ENCODE results near the gene ICAM4.
"Not testable (repeated sequence)": the region's sequence is repeated elsewhere in the genome, so short reads cannot be mapped to it uniquely, and the experiment has no call there.

Gene ICAM4, protein sequence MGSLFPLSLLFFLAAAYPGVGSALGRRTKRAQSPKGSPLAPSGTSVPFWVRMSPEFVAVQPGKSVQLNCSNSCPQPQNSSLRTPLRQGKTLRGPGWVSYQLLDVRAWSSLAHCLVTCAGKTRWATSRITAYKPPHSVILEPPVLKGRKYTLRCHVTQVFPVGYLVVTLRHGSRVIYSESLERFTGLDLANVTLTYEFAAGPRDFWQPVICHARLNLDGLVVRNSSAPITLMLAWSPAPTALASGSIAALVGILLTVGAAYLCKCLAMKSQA

GRCh38 chr19:10286803-10287737 is at the start of gene ICAM4:
ICAM4 (plus strand) TSS chr19:10286955; CDS start chr19:10287013, 58 bp downstream.
- in situ Hi-C loops (cut with MboI; ENCODE audit: low pct_unique_long_range_greater_than_20kb, low sequenced_read_pairs): no loop called here
- peak; percentile 92 for DNase-seq

DNA sequence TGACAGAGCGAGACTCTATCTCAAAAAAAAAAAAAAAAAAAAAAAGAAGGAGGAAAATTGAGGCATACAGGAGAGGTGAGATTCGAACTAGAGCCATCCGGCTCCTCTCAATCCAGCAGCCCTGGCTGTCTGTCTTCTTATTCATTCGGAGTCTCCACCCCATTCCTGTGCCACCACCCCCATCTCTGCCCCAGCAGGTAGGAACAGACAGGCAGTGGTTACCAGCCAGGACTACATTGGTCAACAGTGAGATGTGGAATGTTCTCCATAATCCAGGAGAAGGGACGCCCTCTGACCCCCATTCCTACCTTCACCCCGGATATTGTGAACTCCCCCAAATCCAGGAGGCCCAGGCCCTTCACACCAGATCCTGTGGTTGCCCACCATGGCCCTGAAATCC is 49.1 kb upstream of the ICAM4 start:
- in situ Hi-C loops (cut with MboI; ENCODE audit: low pct_unique_long_range_greater_than_20kb, low sequenced_read_pairs): no loop called here
- no peak for DNase-seq

GRCh38 chr19:10238172-10238783 is 48.5 kb upstream of the ICAM4 start:
- in situ Hi-C loops (cut with MboI; ENCODE audit: low pct_unique_long_range_greater_than_20kb, low sequenced_read_pairs): no loop called here
- peak; percentile 35 for DNase-seq

DNA sequence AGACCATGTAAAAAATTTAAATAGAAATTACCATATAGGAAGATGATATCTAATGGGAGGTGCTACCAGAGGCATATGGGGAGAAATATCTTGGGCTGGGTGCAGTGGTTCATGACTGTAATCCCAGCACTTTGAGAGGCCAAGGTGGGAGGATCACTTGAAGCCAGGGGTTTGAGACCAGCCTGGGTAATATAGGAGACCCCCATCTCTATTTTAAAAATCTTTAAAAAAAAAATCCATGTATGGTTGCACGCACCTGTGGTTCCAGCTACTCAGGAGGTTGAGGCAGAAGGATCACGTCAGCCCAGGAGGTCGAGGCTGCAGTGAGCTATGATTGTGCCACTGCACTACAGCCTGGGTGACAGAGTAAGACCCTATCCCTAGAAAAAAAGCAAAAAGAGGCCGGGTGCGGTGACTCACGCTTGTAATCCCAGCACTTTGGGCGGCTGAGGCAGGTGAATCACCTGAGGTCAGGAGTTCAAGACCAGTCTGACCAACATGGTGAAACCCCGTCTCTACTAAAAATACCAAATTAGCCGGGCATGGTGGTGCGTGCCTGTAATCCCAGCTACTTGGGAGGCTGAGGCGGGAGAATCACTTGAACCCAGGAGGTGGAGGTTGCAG is 44.8 kb upstream of the ICAM4 start:
- in situ Hi-C loops (cut with MboI; ENCODE audit: low pct_unique_long_range_greater_than_20kb, low sequenced_read_pairs); DNase-seq: not testable (repeated sequence)

DNA sequence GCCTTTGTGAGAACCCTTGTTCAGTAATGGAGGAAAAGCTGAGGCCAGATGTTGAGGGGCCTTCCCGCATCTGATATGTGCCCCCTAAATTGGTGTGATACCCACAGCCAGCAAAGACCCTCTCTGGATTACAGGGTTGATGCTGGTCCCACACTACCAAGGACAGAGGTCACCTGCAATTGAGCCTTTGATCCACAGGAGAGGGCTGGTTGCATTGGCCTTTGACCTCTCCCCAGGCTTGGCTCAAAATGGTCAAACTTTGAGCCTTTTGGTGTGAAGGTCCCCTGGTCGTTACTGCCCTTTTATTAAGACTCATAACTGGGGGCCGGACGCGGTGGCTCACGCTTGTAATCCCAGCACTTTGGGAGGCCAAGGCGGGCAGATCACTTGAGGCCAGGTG is 43.1 kb upstream of the ICAM4 start:
- no peak for DNase-seq
- in situ Hi-C loops (cut with MboI; ENCODE audit: low pct_unique_long_range_greater_than_20kb, low sequenced_read_pairs): no loop called here

- in situ Hi-C loops (cut with MboI; ENCODE audit: low pct_unique_long_range_greater_than_20kb, low sequenced_read_pairs): no loop called here
- DNase-seq: peak; percentile 27
Measured at GRCh38 chr19:10245189-10245939, 41.4 kb upstream of the ICAM4 start.

DNA sequence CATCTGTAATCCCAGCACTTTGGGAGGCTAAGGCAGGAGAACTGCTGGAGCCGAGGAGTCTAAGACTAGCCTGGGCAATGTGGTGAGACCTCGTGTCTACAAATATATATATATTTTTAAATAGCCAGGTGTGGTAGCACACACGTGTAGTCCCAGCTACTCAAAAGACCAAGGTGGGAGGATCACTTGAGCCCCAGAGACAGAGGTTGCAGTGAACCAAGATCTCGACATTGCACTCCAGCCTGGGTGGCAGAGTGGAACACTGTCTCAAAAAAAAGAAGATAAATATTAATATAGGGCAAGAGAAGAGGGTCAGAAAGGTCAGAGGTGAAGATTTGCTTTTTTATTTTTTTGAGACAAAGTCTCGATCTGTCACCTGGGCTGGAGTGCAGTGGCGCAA is 40.2 kb upstream of the ICAM4 start:
- in situ Hi-C loops (cut with MboI; ENCODE audit: low pct_unique_long_range_greater_than_20kb, low sequenced_read_pairs): no loop called here
- DNase-seq: no peak

DNA sequence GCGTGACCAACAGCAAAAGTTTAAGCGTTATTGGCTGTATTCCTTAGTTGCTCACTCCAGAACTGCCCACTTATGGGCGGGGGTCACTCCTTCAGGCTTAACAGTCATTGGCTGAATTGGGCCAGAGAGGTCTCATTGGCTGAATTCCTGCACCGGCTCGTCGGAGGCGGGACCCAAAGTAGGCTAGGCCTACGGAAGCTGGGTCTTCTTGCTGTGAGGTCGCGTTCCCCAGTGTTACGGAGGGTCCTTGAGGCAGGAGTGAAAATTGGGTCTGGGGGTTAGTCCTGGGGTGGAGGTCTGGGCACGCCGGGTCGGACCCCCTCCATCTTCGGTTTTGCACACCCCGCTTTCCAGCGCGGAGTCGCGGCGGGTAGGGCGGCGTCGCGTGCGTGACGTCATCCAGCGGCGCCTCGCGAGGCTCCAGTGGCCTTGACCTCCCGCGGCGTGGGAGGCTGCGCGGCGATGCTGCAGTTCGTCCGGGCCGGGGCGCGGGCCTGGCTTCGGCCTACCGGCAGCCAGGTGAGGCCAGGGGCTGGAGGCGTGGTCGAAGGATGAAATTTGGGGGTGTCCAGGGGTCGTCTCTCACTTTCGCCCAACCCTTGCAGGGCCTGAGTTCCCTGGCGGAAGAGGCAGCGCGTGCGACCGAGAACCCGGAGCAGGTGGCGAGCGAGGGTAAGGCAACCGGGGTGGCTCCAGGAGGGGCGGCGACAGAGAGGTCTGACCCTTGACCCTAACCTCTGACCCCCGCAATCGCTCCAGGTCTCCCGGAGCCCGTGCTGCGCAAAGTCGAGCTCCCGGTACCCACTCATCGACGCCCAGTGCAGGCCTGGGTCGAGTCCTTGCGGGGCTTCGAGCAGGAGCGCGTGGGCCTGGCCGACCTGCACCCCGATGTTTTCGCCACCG is 34.7 kb upstream of the ICAM4 start, which contains the start of gene MRPL4:
Gene MRPL4 (plus strand): TSS at position 423 of the 903 bp plus-strand sequence. CDS start 40 bp downstream, at position 463.
- in situ Hi-C loops (cut with MboI; ENCODE audit: low pct_unique_long_range_greater_than_20kb, low sequenced_read_pairs): no loop called here
- DNase-seq: peak; percentile 97

GRCh38 chr19:10252707-10253106 is 34.0 kb upstream of the ICAM4 start:
- no peak for DNase-seq
- in situ Hi-C loops (cut with MboI; ENCODE audit: low pct_unique_long_range_greater_than_20kb, low sequenced_read_pairs): no loop called here

GRCh38 chr19:10254244-10254643 is 32.5 kb upstream of the ICAM4 start:
- no peak for DNase-seq
- in situ Hi-C loops (cut with MboI; ENCODE audit: low pct_unique_long_range_greater_than_20kb, low sequenced_read_pairs): no loop called here

- no peak for DNase-seq
- in situ Hi-C loops (cut with MboI; ENCODE audit: low pct_unique_long_range_greater_than_20kb, low sequenced_read_pairs): no loop called here
Measured at GRCh38 chr19:10255358-10255757, 31.4 kb upstream of the ICAM4 start.

DNA sequence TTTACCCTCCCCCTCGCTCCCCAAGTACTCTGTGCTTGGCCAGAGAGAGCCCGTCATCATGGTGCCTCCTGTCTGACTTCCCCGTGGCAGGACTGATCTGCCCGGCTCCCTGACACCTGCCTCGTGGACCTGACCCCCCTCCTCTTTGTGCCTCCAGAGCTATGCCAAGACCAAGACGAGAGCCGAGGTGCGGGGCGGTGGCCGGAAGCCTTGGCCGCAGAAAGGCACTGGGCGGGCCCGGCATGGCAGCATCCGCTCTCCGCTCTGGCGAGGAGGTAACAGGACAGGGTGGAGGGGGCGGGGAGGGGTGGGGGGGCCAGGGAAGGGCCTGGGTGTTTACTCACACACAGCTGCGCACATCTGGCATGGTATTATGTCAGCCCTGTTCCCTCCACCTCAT is 30.2 kb upstream of the ICAM4 start:
- DNase-seq: no peak
- in situ Hi-C loops (cut with MboI; ENCODE audit: low pct_unique_long_range_greater_than_20kb, low sequenced_read_pairs): no loop called here

DNA sequence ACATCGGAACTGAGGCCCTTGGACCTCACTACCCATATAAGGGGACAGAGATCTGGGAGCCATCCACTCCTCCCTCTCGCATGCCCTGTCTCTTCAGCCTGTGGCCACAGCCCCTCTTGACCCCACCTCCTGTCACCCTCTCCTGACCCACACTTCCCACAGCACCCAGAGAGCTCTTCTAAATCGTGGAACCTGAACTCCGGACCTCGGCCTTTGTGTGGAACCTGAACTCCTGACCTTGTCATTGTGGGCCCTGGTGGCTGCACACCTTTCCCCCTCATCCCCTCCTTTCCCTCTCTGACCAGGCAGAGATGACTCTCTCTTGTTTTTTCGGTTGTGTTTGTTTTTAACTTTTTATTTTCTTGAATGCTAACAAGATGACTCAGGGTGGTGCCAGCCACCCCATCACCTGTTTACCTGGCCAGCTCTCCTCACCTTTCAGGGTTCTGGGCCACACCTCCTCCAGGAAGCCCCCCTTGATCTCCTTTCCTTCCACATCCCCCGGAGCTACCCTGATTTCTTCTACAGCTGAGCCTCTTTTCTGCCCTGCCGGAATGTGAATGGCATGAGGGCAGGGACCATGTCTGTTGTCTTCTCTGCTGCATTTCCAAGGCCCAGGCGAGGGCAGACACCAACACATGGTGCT is 29.7 kb upstream of the ICAM4 start:
- no peak for DNase-seq
- in situ Hi-C loops (cut with MboI; ENCODE audit: low pct_unique_long_range_greater_than_20kb, low sequenced_read_pairs): no loop called here

- in situ Hi-C loops (cut with MboI; ENCODE audit: low pct_unique_long_range_greater_than_20kb, low sequenced_read_pairs): no loop called here
- DNase-seq: no peak
Measured at GRCh38 chr19:10258080-10258710, 28.6 kb upstream of the ICAM4 start.

DNA sequence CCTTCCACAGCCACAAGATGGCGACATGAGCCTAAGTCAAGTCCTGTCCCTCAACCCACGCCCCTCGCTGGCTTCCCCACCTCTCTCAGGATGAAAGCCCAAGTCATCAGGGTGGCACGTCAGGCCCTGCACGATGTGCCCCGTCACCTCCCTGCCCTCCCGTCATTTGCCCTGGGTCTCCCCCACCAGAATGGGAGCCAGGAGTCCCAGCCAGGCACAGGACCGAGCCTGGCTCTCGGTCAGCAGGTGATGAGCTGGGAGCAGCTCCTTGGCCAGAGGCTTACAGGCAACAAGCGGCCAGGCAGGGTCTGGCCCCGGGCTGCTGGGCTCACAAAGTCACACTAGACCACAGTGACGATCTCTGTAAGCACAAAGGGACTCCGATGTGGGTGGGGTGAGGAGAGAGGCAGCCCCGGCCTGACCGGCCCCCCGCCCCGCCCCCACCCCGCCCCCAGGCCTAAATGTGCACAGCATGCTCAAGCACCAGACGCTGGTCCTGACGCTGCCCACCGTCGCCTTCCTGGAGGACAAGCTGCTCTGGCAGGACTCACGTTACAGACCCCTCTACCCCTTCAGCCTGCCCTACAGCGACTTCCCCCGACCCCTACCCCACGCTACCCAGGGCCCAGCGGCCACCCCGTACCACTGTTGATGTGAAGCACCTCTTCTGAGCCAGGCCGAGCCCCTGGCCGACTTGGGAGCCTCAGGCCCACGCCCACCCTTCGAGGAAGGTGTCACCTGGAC is 27.4 kb upstream of the ICAM4 start:
- peak; percentile 87 for DNase-seq
- in situ Hi-C loops (cut with MboI; ENCODE audit: low pct_unique_long_range_greater_than_20kb, low sequenced_read_pairs): no loop called here

GRCh38 chr19:10260141-10260584 is 26.6 kb upstream of the ICAM4 start:
- DNase-seq: no peak
- in situ Hi-C loops (cut with MboI; ENCODE audit: low pct_unique_long_range_greater_than_20kb, low sequenced_read_pairs): loop anchor here (10.0 kb wide), 1 partner anchor 135 kb away; no protein-coding TSS in a partner anchor

Measured in KBM-7 (cell line).